Islet precursor cell (in vitro differentiated cells): Measurements from ENCODE around the gene SPATA19.

Experiments used
- DNase-seq: peaks from one replicate; pipeline ENCODE4 v3.0.0-alpha.2; 2018

Gene SPATA19

DNA sequence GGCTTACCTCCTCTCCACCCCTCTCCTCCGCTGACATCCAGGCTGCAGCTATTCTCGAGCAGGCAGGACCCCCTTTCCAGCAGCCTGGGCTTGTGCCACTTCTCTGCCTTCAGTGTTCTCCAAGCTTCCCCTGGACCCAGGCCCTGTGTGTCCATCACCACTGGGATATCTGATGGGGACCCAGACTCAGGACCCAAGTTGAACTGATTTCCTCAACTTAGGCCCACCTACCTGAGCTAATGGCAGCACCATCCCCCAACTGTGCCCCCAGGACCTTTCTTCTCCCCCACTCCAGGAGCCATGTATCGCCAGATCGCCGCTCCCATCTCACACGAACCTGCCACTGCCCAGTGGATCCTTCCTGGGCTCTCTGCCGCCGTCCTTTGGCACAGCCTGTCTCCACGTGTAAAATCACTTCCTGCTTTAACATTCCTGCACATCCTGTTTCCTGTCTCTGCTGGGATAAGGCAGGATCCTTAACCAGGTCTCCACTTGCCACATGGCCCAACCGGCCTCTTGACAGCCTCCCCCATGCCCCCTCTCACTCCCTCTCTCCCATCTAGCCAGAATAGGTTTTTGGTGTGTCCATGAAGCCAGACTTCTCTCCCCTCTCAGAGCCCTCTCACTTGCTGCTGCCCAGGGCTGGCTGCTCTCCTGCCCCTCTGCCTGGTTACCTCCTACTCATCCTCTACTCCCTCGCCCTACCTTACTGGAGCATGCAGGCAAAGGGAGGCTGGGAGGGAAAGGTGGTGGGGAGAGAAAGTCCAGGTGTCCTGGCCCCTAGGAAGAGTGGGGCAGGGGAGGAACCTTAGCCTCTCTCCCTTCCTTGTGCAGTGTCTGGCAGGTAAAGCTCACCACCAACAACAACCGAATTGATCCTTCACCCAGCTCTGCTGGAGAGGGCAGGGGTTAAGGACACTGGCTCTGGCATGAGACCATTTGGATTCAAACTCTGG, 9.4 kb downstream of the SPATA19 start:
- DNase-seq: peak; percentile 51

DNA sequence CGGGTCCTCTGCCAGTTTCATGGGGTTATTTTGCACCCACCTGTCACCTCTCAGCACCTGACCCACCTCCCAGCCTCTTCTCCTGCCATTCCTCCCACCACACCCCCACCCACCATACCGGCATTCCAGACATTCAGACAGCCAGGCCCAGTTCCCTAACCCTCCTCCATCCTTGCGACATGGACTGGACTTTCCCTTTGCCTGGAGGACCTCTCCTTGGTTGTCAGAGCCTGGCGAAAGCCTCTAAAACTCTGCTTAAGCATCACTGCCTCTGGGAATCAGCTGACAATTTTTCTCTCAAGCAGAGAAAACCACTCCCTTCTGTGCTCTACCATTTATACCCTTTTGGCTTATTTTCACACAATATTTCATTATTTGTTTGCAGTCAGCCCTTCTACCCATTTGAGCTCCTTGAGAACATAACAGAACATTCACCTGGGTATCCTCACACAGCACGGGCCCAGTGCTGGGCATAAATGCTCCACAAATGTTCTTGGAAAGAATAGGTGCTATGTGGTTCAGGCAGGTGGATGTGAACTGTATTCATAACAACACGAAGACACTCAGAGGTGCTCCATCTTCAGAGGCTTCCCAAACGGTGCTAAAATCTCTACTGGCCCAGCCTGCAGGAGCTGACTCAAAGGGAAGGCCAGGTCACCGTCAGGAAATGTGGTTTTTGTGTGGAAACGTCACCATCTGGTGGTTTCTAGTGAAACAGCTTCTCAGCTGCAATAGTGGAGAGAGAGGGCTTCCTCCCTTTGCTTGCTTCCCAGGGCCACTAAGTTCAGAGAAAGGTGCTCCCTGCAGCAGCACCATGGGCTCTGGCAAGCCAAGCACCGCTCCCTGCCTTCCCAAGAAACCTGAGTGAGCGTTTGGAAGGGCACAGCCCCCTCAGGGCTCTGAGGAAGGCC, 10.4 kb downstream of the SPATA19 start:
- DNase-seq: peak; percentile 86

DNA sequence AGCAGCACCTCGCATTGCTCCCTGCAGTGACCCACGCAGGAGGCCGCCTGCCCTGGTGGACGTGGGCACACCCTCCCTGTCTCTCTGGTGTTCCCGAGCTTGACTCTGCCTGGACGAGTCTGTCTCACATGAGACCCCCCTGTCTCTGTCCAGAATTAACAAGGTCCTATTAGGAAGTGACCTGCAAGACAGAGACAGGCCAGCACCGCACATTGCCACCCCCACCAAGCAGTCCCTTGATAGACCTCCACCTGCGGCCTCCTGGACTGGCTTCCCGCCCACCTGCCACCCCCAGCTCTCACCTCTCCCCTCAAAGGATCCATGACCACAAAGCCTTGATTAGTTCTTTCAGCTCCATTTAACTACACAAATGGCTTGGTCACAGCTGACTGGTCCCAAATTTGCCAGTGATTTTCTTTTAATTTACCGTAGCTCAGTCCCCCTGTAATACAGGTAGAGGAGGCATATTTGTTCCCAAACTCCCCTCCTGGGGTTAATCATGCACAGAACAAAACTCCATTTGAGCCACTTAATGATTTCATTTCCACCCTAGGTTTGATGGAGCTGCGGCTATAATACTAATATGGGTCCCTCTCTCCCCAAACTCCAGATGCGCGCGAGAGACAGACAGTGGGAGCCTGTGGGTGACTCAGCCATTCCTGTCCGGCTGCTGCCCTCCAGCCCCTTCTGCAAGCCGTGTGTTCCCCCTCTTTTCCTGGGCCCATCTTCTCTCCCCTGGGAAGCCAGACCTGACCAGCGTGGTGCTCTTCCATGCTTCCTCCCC, 11.2 kb downstream of the SPATA19 start:
- peak; percentile 50 for DNase-seq

DNA sequence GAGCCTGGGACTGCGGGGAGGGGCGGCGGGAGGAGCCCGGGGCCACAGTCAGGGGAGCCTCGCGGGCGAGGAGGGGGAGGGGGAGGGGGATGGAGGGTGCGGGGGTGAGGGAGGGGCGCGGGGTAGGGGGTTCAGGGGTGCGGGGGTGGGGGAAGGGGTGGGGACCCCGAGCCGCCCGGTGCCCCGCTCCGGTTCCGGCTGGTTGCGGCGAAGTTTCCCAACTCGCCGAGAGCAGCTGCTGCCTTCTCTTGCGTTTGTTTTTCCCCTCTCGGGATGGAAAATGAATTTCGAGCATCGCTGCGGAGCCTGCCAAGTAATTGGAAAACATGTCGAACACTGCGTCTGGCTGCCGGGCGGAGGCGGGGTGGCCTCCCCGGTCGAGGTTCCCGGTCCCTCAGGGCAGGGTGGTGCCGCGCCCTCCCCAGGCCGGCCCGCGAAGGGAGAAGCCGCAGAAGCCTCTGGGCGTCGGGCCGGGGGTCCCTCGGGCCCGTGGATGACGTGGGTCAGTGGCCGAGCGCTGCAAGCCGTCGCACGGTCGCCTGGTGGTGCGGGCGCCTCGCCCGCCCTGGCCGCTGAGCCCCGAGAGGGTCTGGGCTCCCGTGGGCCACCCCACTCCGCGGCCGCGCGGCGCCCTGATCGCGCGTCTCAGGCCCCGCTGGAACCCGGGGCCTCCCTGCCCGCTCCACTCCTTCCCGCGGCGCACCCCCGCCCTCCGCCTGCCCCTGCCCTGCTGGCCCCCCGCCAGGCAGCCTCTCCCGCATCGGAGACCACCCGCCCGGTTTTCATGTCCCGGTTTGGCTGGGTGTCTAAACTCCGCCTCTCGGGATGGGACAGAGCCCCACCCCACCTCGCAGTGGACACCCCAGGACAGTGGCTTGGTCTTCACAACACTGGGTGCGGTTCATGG, 12.1 kb downstream of the SPATA19 start:
- DNase-seq: peak; percentile 42

DNA sequence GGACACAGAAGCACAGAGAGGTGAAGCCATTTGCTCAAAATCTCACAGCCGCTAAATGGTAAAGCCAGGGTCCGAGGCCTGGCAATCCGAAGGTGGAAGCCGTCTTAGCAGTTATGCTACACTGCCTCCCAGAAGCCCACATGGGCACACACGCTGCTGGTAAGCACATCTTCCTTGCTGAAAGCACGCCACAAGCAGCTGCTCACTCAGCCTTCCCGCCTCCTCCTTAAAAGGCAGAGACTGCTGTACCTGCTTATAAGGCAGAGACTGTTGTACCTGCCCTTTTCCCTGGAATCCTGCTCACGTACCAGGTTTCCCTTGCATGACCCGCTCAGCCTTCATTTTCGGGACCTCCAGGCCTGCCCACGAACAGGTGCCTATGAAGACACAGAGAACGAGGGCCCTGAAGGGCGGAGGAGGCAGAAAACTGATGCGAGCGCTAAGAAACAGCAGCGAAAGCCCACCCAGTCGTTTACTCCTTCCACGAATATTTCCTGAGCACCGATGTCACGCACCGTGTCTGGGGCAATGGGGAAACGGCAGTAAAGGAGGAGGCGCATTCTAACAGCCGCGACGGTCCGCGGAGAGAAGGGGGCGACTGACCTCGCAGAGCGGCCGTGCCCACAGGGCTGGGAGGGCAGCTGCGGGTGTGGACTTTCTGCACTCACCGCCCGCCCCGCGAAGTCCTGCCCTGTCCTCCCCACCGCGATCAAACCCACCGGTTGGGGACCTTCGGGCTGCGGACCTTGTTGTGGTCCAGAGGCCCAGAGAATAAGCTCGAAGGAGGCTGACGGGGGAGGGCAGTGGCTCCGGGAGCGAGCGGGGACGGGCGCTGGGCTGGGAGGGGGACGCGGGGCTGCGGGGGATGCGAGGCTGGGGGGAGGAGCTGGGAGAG, 13.0 kb downstream of the SPATA19 start:
- peak; percentile 50 for DNase-seq

DNA sequence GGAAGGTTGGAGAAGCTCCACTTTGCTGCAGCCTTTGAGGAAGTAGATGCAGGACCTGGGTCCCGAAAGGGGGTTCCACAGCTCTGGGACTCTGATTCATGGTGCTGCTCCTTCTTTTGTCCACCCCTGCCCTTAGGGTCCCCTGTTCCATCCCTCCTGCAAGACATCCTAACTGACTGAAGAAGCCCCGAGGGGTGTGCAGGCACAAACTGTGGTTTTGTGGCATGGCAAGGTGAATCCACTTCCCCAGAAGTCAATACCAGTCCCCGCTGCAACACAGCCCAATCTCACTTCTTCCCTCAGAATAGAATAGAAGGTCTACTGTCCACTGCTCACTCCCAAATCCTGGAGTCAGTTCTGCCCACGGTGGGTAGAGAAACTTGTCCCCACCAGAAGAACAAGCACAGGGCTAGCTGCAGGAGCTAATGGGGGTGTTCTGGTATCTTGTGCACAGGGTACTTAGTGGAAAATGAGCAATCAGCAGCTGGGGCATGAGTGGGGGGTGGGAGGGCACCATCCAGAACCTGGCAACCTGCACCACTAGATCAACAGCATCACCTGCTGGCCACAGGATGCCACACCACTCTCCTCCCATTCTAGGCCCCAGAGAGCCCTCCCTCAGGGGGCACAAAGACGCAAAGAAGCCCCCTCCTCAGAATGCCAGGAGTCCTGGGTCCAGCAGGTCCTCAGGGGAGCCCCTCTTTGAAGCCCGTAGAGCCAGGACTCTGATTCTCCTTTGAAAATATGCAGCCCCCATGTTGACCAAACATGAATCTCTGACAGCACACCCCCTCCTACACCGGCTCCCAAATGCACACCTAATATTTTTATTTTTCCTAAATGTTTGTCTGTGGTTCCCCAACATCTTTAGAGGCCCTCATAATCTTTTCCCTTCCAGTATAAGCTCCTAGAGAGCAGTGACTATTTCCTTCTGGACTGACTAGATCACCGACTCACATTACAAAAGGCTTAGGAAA, 14.1 kb downstream of the SPATA19 start:
- DNase-seq: peak; percentile 60

DNA sequence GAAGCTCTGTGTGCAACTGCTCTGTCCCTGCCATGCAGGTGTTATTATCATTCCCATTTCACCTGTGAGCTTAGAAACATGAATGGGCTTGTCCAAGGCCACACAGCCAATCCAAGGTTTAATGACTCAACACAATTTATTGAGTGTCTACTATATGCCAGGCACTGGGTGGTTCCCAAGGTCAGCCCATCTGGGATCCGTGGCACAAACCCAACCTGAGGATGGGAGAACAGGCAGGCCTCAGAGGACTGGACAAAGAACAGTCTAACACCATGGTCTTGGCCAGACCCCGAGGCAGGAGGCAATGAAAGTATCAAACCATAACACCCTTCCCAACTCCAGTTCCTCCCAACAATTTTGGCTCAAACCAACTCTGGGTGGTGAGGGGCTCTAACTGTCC, 15.7 kb downstream of the SPATA19 start:
- DNase-seq: no peak

DNA sequence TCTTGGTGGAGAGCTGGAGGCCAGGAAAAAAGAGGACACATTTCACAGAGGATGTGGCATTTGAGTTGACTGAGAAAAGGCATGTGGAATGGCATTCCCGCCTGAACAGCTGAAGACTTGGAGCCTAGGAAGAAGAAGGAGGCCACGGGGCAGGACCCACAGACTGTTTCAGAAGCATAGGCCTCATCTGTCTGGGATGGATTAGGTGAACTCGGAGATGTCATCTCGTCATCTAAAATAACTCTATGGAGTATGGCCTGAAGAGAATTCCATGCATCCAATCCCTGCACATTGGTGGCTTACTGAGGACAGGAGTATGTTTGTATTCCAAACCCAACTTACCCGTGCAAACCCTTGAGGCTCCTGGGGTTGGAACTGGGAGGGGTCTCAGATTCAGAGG, 16.4 kb downstream of the SPATA19 start:
- DNase-seq: peak; percentile 34

DNA sequence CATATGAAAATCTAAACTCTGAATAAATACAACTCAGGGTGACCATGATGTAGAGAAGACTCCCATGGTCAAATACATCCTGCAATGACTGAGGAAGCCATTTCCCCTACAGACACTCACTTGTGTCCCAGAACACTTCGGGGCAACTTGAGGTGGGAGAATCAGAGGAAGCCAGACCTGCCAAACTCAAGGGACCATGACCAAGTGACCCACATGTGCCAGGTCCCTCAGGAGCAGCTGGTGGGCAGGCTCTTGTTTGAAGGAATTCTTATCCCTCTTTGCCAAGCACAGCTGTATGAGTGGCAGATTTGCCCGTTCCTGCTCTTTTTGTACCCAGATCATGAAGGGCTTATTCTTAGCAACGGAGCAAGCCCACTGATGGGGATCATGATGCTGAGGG, 17.8 kb downstream of the SPATA19 start:
- peak; percentile 23 for DNase-seq

DNA sequence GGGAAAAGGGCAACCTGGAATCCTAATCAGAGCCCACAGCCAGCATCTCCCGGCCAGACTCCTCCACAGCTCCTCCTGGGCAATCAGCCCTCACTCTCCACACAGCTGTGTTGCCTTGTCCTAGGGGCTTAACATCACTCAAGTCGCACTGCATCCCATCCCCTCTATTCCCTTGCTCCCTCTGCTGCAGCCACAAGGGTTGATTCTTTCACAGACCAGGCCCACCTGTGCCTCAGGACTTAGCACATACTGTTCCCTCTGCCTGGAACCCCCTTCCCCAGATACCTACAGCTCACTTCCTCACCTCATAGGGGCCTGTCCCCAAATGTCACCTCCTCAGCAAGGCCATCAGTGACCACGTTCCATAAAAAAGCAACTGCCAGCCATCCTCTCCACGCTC, 18.4 kb downstream of the SPATA19 start:
- peak; percentile 31 for DNase-seq

DNA sequence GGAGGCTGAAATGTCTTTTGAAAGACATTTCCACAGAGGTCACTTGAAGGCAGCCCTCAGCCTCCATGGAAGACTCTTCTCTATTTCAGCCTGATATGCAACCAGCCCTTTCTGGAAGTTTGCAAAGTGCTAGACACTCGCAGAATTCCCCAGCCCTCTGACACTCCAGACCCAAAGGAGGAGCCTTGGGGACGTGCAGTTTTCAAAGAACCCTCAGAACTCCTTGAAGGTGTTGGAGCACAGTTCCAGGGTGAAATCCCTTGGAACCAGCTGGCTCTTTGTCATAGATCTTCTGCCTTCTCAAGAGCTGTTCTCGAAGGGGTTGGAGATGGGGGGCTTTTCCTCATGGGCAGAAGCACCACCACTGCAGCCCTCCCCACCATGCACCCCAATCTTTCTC, 19.6 kb downstream of the SPATA19 start:
- DNase-seq: peak; percentile 23

DNA sequence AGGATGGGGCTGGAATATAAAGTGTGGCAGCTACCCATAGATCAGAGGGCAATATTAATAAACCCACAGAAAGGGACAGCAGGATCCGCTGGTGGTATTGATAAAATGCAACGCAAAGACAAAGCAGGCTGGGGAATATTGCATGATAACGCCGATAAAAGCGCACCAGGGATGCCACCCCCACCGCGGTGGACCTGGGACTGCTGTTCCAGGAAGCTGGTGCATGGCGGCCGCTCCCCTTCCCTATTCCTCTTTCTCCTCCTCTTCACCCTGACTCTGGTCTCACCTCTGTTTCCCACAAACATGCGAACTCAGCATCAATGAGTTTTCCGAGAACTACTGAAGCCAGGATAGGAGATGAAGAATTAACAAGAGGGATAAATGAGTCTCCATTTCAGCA, 20.2 kb downstream of the SPATA19 start:
- peak; percentile 27 for DNase-seq

DNA sequence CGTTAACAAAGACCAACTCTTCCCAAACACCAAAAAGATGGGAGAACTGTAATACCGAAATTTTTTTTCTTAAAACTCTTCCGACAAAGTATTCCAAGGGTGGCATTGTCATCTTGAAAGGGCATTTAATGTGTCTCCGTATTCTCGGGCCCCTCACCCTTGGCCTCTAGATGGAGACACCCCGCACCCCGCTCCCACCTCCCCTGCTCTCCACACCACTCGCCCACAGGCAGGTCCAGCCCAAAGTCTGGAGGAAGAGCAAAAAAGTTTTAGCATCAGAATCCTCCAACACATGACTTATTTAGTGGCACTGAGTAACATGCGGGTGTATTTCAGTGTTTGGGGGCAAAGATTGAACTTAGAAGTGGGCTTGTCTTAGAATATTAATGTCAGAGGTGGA, 20.7 kb downstream of the SPATA19 start:
- no peak for DNase-seq

DNA sequence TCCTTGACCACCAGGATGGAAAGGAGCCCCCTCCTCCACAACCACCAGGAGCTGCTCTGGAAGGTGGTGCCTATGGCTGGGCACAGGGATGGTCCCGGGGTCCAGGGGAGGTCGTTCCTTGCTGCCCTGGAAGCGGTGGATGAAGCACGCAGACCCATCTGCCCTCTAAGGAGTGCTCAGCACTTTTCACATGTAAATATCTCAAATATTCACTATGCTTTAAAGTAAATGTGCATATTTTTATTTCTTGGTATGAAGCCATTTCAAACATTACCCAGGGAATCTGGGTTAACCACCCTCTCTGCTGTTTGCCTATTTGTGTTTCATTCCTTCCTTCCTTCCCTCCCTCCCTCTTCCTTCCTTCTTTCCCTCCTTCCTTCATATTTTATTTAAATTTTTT, 21.7 kb downstream of the SPATA19 start:
- no peak for DNase-seq

DNA sequence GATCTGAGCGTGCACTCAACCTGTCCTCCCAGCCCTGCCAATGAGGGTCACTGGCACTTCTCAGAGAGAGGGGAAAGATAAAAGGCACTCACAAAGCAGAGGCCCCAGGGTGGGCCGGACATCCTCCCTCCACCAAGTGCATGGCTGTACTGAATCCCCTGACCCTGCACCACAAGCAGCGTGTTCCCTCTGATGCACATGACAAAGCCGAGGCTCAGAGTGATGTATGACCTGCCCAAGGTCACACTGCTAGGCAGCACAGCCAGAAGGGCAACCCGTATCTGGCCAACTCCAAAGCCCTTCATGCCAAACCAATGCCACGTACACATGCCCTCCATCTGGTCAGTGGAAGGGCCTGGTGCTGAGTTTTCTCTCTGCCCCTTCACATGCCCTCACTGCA, 22.1 kb downstream of the SPATA19 start:
- DNase-seq: peak; percentile 29

DNA sequence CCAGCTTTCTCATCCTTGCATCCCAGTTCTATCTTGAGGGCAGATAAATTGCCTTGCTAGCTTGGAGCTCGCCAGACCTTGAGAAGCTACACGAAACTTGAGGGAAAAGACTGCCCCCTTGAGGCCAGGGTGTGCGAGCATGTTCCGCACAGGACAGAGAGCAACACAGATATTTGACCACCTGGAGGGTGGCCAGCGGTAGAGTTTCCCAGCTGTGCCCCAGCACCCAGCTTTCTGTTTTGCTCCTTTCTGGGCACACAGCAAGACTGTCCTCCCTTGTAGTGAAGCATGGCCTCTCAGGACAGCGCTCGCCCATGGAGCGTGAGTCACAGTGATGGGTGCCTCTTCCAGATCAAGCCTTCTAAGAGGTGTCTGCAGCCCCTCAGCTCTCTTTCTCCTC, 23.5 kb downstream of the SPATA19 start:
- peak; percentile 89 for DNase-seq

DNA sequence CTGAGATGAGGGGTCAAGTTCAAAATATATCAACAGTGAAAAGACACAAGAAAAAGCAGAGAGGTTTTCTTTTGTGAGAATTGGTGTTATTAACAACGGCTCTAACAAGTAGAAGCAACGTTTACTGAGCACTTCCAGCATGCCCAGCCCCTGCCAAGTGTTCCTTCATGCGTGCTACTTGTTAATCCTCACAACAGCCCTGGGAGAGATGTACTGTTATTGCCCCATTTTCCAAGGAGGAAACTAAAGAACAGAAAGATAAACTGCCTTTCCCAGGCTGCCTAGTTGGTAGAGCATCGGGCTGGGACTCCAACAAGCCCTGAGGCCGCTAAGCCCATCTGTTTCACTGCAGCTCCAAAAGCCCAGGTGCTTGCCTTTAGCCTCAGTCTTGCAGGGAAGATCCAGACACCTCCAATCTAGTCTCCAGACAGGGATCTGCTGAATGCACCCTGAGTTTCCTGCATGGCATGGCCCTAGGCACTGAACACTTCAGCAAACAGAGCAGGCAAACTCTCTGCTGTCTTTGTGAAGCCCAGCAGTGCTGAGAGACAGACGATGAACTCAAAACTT, 25.5 kb downstream of the SPATA19 start:
- peak; percentile 89 for DNase-seq

DNA sequence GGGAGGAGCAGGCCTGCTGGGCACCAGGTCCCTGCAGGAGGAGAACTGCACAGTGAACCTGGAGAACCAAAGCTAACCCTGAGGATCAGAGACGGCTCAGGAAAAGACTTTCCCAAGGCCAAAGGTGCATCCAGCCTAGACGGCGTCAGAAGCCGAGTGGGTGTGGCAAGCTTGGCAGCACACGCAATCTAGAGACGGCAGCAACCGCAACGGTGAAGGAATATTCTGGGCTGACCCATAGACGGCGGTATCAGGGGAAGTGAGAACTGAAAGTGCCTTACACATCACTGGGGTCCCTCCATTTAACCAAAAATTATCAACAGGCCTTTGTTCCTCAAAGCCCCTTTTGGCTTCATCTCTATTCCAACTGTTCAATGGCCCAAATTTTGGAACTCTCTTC, 26.2 kb downstream of the SPATA19 start:
- DNase-seq: peak; percentile 34

DNA sequence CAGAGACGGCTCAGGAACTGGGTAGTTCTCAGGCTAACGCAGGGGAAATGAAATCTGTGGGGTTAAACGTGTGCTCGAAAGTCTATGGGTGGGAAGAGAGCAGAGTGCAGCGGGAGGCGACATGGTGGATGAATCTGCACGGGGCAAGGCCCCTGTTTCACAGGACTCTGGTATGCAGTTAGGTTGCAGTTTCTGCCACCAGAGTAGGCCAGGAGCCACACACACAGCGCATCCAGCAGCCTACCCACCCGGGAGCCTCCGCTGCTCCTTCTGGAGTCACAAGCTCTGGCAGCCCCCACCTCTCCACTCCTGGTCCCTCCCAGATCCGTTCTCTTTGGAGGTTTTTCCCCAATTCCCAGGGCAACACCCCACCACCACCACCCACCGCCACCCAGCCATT, 27.0 kb downstream of the SPATA19 start:
- peak; percentile 46 for DNase-seq
